K562 (cell line): ENCODE data around the gene HGD. TPM values are rescaled to one million over a fixed set of nuclear protein-coding genes. Genes with fewer than 3 reads are reported as not detected.

ENCODE experiments used
- BACH1 ChIP-seq: fragments of 200-800 bp; sonication (Bioruptor generic); IDR thresholded peaks from 2 replicates; pipeline ENCODE4 v1.6.1; 2016; ENCODE audit warnings: missing genetic modification characterization, missing compliant biosample characterization
- FOXK1 ChIP-seq: sonication (generic); formaldehyde crosslinking; IDR thresholded peaks from 2 replicates; pipeline ENCODE4 v1.8.0; 2022; ENCODE audit warnings: missing genetic modification reagents, mild to moderate bottlenecking, borderline replicate concordance
- GATAD2A ChIP-seq: fragments of 450-650 bp; IDR thresholded peaks from 2 replicates; pipeline ENCODE4 v1.6.1; 2017
- ILK ChIP-seq: fragments of 450-650 bp; IDR thresholded peaks from 2 replicates; pipeline ENCODE4 v1.6.1; 2016; ENCODE audit warnings: missing genetic modification characterization, low read depth, mild to moderate bottlenecking, missing compliant biosample characterization, moderate library complexity, borderline replicate concordance
- MAFF ChIP-seq: IDR thresholded peaks from 2 replicates; pipeline ENCODE4 v1.6.1; 2012; ENCODE audit warnings: low read length, improper control_type of control experiment
- MCM2 ChIP-seq: fragments of 450-650 bp; IDR thresholded peaks from 2 replicates; pipeline ENCODE4 v1.6.1; 2017; ENCODE audit warnings: low read depth, mild to moderate bottlenecking
- MEF2A ChIP-seq: IDR thresholded peaks from 2 replicates; pipeline ENCODE4 v1.6.1; 2011; ENCODE audit warnings: low read depth, mild to moderate bottlenecking, low read length, moderate library complexity; ENCODE audit not compliant: control insufficient read depth
- NBN ChIP-seq: fragments of 450-650 bp; IDR thresholded peaks from 2 replicates; pipeline ENCODE4 v1.6.1; 2016; ENCODE audit warnings: low read depth, mild to moderate bottlenecking
- NCOA1 ChIP-seq: fragments of 450-650 bp; IDR thresholded peaks from 2 replicates; pipeline ENCODE4 v1.6.1; 2016; ENCODE audit warnings: low read depth
- NEUROD1 ChIP-seq: fragments of 150-350 bp; IDR thresholded peaks from 2 replicates; pipeline ENCODE4 v1.6.1; 2014; ENCODE audit warnings: borderline replicate concordance, low read length, low read depth; ENCODE audit not compliant: partially characterized antibody
- POLR2G ChIP-seq: fragments of 200-400 bp; formaldehyde crosslinking; IDR thresholded peaks from 2 replicates; pipeline ENCODE4 v1.6.1; 2017; ENCODE audit warnings: low read depth, mild to moderate bottlenecking, antibody characterized with exemption, low read length, moderate library complexity
- RBFOX2 ChIP-seq: fragments of 200-400 bp; formaldehyde crosslinking; IDR thresholded peaks from 2 replicates; pipeline ENCODE4 v1.6.1; 2017; ENCODE audit warnings: low read depth, mild to moderate bottlenecking, low read length, moderate library complexity
- RBM15 ChIP-seq: fragments of 200-400 bp; formaldehyde crosslinking; IDR thresholded peaks from 2 replicates; pipeline ENCODE4 v1.6.1; 2018; ENCODE audit warnings: mild to moderate bottlenecking, low read length, moderate library complexity; ENCODE audit not compliant: insufficient read depth
- RBM34 ChIP-seq: fragments of 200-400 bp; formaldehyde crosslinking; IDR thresholded peaks from 2 replicates; pipeline ENCODE4 v1.6.1; 2018; ENCODE audit warnings: low read length, borderline replicate concordance; ENCODE audit not compliant: insufficient read depth
- SAP30 ChIP-seq: fragments of 200-600 bp; sonication (generic); IDR thresholded peaks from 2 replicates; pipeline ENCODE4 v1.6.1; 2012; ENCODE audit warnings: borderline replicate concordance, low read depth, mild to moderate bottlenecking, moderate library complexity, low read length, control low read depth, inconsistent platforms; ENCODE audit not compliant: insufficient read depth, poor library complexity, severe bottlenecking
- SRSF1 ChIP-seq: fragments of 200-400 bp; formaldehyde crosslinking; IDR thresholded peaks from 2 replicates; pipeline ENCODE4 v1.6.1; 2017; ENCODE audit warnings: mild to moderate bottlenecking, low read depth, low read length, moderate library complexity
- ZFP30 ChIP-seq: fragments of 250-450 bp; sonication (Bioruptor Pico); IDR thresholded peaks from 2 replicates; pipeline ENCODE4 v1.8.0; 2022; ENCODE audit warnings: moderate library complexity, mild to moderate bottlenecking, inconsistent platforms, borderline replicate concordance
- ZKSCAN1 ChIP-seq: fragments of 150-350 bp; IDR thresholded peaks from 2 replicates; pipeline ENCODE4 v1.6.1; 2016; ENCODE audit warnings: low read depth, low read length
- ZNF121 ChIP-seq: sonication (generic); formaldehyde crosslinking; conservative IDR thresholded peaks from 2 replicates; pipeline ENCODE4 v1.8.0; 2022; ENCODE audit warnings: missing genetic modification reagents
- ZNF24 ChIP-seq: fragments of 450-650 bp; IDR thresholded peaks from 2 replicates; pipeline ENCODE4 v1.6.1; 2016
- ZNF696 ChIP-seq: fragments of 250-450 bp; sonication (Bioruptor Pico); conservative IDR thresholded peaks from 2 replicates; pipeline ENCODE4 v1.4.0; 2020; ENCODE audit warnings: mild to moderate bottlenecking, moderate library complexity
- polyA plus RNA-seq, 8 experiments: library from polyadenylated mRNA; depleted of rRNA in 4 of 8; stranded (reverse) in 5 of 8; unstranded in 3 of 8; fragments of >200 nt; fragmentation: Nextera tagmentation in 2 of 8; fragmentation: Illumina TruSeq in 1 of 8; extraction: Ambion mirVana in 2 of 8; extraction: Trizol in 1 of 8; gene quantifications; 2 replicates each; pipeline versions ENCODE4 v1.2.1 to v1.2.3, GENCODE V29; 2011 to 2014; ENCODE audit warnings: inconsistent platforms in 1 of 8, missing spikeins in 1 of 8
- total RNA-seq, 7 experiments: library from RNA; depleted of rRNA in 6 of 7; stranded (reverse); fragments of >200 nt in 6 of 7; fragmentation: Illumina TruSeq in 2 of 7; extraction: Trizol in 2 of 7; gene quantifications; 2 replicates each; pipeline versions ENCODE4 v1.2.1 to v1.2.3, GENCODE V29; 2011 to 2021; ENCODE audit warnings: low replicate concordance in 1 of 7
- TF ChIP-seq, protein P1 (sequence below), 2 experiments: IDR thresholded peaks in 1 of 2; conservative IDR thresholded peaks in 1 of 2; 2 replicates each; pipeline ENCODE4 v1.6.1; 2016; ENCODE audit warnings: low read depth in 2 of 2, mild to moderate bottlenecking in 1 of 2, missing compliant biosample characterization in 1 of 2, missing genetic modification characterization in 1 of 2, moderate library complexity in 1 of 2
- TF ChIP-seq, protein P2 (sequence below): fragments of 250-450 bp; sonication (Bioruptor Pico); IDR thresholded peaks from 2 replicates; pipeline ENCODE4 v1.8.0; 2022; ENCODE audit warnings: inconsistent platforms
- TF ChIP-seq, protein P3 (sequence below): fragments of 250-450 bp; sonication (Bioruptor Pico); IDR thresholded peaks from 2 replicates; pipeline ENCODE4 v1.6.1; 2021; ENCODE audit warnings: mild to moderate bottlenecking

The HGD gene
- total and polyA plus RNA-seq, 9 of the 15 experiments (the other 6 are each of a cell fraction or from before 2014, with no cell fraction given), result 0.08 to 0.25 (median 0.17) TPM; not detected in 4

DNA sequence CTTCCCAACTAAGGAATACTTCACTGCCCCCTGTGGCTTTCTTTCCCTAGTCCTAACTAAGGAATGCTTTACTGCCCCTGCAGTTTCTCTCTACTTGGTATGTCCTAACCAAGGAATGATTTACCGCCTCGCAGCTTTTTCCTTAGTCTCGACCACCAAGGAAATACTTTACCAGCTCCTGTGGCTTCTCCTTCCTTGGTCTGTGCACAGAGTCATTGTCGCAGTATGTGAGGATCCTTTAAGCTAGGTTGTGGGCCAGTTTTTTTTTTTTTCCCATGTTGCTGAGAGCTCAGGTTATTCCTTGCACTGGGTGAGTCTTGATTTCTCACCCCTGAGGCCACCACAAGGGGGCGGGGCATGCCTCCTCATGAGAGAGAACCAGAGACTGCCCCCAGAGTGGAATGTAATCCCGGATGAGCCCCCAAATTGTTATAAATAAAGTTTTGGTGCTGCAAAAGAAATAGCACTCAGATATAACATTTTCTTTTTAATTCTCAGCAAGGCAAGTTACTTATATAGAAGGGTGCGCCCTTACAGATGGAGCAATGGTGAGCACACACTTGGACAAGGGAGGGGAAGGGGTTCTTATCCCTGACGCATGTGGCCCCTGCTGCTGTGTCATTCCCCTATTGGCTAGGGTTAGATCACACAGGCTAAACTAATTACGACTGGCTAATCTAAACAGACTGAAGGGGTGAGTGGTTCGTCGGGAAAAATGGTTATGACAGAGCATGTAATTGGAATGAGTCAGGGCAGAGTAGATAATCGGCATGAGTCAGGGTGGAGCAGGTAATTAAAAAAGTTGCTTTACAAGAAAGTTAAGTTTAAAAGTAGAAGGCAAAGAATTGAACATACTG is 58.9 kb downstream of the HGD start (continued):
- no peak for TF ChIP-seq ZNF696
- no peak for TF ChIP-seq ZFP30 (CRISPR knock-in tag)
- TF ChIP-seq MEF2A, result no peak
- TF ChIP-seq RBM34, result no peak
- no peak for TF ChIP-seq SRSF1
- TF ChIP-seq BACH1 (tag), result peak; percentile 44; the same call in 1 of the 2 replicates
- no peak for TF ChIP-seq ZKSCAN1
- TF ChIP-seq ZNF121 (CRISPR knock-in tag), result no peak
- TF ChIP-seq NEUROD1, result no peak
- TF ChIP-seq, protein P1, sequence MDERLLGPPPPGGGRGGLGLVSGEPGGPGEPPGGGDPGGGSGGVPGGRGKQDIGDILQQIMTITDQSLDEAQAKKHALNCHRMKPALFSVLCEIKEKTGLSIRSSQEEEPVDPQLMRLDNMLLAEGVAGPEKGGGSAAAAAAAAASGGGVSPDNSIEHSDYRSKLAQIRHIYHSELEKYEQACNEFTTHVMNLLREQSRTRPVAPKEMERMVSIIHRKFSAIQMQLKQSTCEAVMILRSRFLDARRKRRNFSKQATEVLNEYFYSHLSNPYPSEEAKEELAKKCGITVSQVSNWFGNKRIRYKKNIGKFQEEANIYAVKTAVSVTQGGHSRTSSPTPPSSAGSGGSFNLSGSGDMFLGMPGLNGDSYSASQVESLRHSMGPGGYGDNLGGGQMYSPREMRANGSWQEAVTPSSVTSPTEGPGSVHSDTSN (CRISPR knock-in tag; IDR thresholded peaks at IDR 0.05; ENCODE audit: low read depth), result no peak
- TF ChIP-seq, protein P1 (tag; conservative IDR thresholded peaks at IDR 0.05; ENCODE audit: low read depth), result no peak
- TF ChIP-seq, protein P2, sequence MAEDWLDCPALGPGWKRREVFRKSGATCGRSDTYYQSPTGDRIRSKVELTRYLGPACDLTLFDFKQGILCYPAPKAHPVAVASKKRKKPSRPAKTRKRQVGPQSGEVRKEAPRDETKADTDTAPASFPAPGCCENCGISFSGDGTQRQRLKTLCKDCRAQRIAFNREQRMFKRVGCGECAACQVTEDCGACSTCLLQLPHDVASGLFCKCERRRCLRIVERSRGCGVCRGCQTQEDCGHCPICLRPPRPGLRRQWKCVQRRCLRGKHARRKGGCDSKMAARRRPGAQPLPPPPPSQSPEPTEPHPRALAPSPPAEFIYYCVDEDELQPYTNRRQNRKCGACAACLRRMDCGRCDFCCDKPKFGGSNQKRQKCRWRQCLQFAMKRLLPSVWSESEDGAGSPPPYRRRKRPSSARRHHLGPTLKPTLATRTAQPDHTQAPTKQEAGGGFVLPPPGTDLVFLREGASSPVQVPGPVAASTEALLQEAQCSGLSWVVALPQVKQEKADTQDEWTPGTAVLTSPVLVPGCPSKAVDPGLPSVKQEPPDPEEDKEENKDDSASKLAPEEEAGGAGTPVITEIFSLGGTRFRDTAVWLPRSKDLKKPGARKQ (CRISPR knock-in tag), result no peak
- no peak for TF ChIP-seq NBN
- no peak for TF ChIP-seq MCM2
- no peak for TF ChIP-seq FOXK1 (CRISPR knock-in tag)
- no peak for TF ChIP-seq ZNF24
- TF ChIP-seq, protein P3, sequence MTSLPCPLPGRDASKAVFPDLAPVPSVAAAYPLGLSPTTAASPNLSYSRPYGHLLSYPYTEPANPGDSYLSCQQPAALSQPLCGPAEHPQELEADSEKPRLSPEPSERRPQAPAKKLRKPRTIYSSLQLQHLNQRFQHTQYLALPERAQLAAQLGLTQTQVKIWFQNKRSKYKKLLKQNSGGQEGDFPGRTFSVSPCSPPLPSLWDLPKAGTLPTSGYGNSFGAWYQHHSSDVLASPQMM (CRISPR knock-in tag), result no peak
- TF ChIP-seq SAP30, result no peak
- TF ChIP-seq NCOA1, result no peak
- TF ChIP-seq RBFOX2, result no peak
- no peak for TF ChIP-seq MAFF
- no peak for TF ChIP-seq RBM15
- no peak for TF ChIP-seq ILK (tag)
- TF ChIP-seq POLR2G, result no peak
- TF ChIP-seq GATAD2A, result no peak
